Fibroblast of lung (primary cell): Measurements from ENCODE around the gene CHN2. TPM values are rescaled to one million over a fixed set of nuclear protein-coding genes. Genes with fewer than 3 reads are reported as not detected.
A peak's percentile ranks its signal among the peaks of the same experiment; 100 is the strongest.

ENCODE experiments used
- DNase-seq, 2 donors: peaks; one replicate each; pipeline versions ENCODE4 v3.0.0 to v3.0.0-alpha.2; 2010; ENCODE audit warnings: low read depth in 2 of 2
- H2AFZ ChIP-seq: 2 replicates; pipeline ENCODE4 v1.5.1; 2012; ENCODE audit warnings: low read length, control low read depth, inconsistent platforms
- H3K27ac ChIP-seq: 2 replicates; pipeline ENCODE4 v1.5.1; 2011; ENCODE audit warnings: low read length, control low read depth; ENCODE audit not compliant: insufficient read depth
- H3K27me3 ChIP-seq: 2 replicates; pipeline ENCODE4 v1.5.1; 2011; ENCODE audit warnings: mild to moderate bottlenecking, low read length; ENCODE audit not compliant: control insufficient read depth, insufficient read depth
- H3K36me3 ChIP-seq: 2 replicates; pipeline ENCODE4 v1.5.1; 2011; ENCODE audit warnings: low read length; ENCODE audit not compliant: control insufficient read depth, insufficient read depth
- H3K4me1 ChIP-seq: 2 replicates; pipeline ENCODE4 v1.5.1; 2011; ENCODE audit warnings: low read length; ENCODE audit not compliant: control insufficient read depth, insufficient read depth; ENCODE audit errors: extremely low read depth
- H3K4me2 ChIP-seq: 2 replicates; pipeline ENCODE4 v1.5.1; 2011; ENCODE audit warnings: low read length, control low read depth; ENCODE audit not compliant: insufficient read depth; ENCODE audit errors: extremely low read depth
- H3K4me3 ChIP-seq, 4 experiments: fragments of 200-600 bp in 1 of 4; sonication (generic) in 1 of 4; replicated peaks in 1 of 4; 2 replicates each; pipeline ENCODE4 v1.5.1; 2011 to 2016; ENCODE audit warnings: low read length in 4 of 4, low read depth in 3 of 4, mild to moderate bottlenecking in 3 of 4, control low read depth in 2 of 4, inconsistent platforms in 1 of 4, mixed read lengths in 1 of 4; ENCODE audit not compliant: insufficient read depth in 1 of 4; ENCODE audit errors: control extremely low read depth in 1 of 4
- H3K79me2 ChIP-seq: 2 replicates; pipeline ENCODE4 v1.5.1; 2012; ENCODE audit warnings: mild to moderate bottlenecking, low read length, inconsistent platforms; ENCODE audit not compliant: control insufficient read depth, insufficient read depth
- H3K9ac ChIP-seq: 2 replicates; pipeline ENCODE4 v1.5.1; 2011; ENCODE audit warnings: mild to moderate bottlenecking, low read length, control low read depth; ENCODE audit not compliant: insufficient read depth
- H3K9me3 ChIP-seq: 2 replicates; pipeline ENCODE4 v1.5.1; 2012; ENCODE audit warnings: low read depth, low read length; ENCODE audit not compliant: control insufficient read depth, insufficient read depth
- H4K20me1 ChIP-seq: 2 replicates; pipeline ENCODE4 v1.5.1; 2011; ENCODE audit warnings: low read length; ENCODE audit not compliant: control insufficient read depth, insufficient read depth; ENCODE audit errors: extremely low read depth
- EZH2 ChIP-seq: IDR thresholded peaks from 2 replicates; pipeline ENCODE4 v1.5.1; 2012; ENCODE audit warnings: low read length, control low read depth, mild to moderate bottlenecking; ENCODE audit errors: missing control alignments
- polyA plus RNA-seq, 2 donors: library from polyadenylated mRNA; depleted of rRNA in 1 of 2; stranded (reverse) in 1 of 2; unstranded in 1 of 2; fragments of >200 nt; gene quantifications; 2 replicates each; pipeline ENCODE4 v1.2.1, GENCODE V29; 2011 to 2012; ENCODE audit warnings: missing spikeins in 1 of 2
- total RNA-seq: library from RNA; depleted of rRNA; stranded (reverse); fragments of >200 nt; gene quantifications from 2 replicates; pipeline ENCODE4 v1.2.1, GENCODE V29; 2014
- TF ChIP-seq, protein P1 (sequence below), 2 donors: IDR thresholded peaks in 1 of 2; conservative IDR thresholded peaks in 1 of 2; 1 replicate in 1 of 2; 2 replicates in 1 of 2; pipeline ENCODE4 v1.5.1; 2011 to 2012; ENCODE audit warnings: low read length in 2 of 2, control low read depth in 1 of 2, inconsistent platforms in 1 of 2, low read depth in 1 of 2, mild to moderate bottlenecking in 1 of 2

The CHN2 gene
- total and polyA plus RNA-seq, 2 donors (not counting 1 experiment from before 2014, with no cell fraction given): 0.33 to 0.53 TPM

DNA sequence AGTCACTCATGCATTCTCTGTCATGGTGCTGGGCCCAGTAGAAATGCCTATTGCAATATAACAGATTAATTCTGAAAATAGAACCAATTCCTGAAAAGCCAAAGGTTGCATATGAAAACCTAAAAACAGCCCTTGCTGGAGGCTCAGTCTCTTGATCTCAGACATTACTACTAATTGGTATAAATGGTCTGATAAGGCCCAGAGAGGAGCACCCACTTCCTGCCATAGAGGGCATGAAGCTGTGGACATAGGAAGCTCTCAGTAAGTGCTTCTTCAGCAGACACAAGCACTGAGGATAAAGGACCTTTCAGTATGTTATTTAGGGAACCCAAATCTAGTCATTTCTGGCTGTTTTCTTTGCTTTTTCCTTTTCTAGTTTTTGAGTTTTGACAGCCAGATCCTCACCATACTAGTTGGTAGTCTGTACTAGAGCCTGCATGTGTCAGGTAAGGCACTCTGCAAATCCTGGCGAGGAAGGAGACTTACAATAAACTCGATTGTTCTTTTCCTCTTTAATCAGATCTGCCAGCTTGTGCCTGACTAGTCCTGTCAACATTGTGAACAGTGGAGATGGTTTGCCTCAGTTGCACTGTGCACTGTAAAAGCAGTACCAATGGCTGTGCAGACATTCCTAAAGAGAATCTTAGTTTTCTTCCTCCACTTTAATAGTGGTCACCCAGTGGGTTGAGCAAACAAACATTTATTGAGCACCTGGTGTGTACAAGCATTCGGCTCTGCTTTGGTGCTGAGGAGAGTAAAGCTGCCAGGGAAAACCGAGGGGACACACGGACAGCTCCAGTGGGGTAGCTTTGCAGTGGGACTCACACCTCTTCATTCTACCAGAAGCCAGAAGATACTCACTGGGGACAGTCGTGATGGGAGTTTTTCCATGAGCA, 140.9 kb downstream of the CHN2 start:
- no peak overlapping the region for H2AFZ ChIP-seq
- no peak overlapping the region for H3K9ac ChIP-seq
- no peaks in the 10 kb centered on the region for H4K20me1 ChIP-seq
- no peaks in the 10 kb centered on the region for H3K9me3 ChIP-seq
- DNase-seq: no peak
- no peak overlapping the region for H3K4me3 ChIP-seq
- TF ChIP-seq, protein P1, sequence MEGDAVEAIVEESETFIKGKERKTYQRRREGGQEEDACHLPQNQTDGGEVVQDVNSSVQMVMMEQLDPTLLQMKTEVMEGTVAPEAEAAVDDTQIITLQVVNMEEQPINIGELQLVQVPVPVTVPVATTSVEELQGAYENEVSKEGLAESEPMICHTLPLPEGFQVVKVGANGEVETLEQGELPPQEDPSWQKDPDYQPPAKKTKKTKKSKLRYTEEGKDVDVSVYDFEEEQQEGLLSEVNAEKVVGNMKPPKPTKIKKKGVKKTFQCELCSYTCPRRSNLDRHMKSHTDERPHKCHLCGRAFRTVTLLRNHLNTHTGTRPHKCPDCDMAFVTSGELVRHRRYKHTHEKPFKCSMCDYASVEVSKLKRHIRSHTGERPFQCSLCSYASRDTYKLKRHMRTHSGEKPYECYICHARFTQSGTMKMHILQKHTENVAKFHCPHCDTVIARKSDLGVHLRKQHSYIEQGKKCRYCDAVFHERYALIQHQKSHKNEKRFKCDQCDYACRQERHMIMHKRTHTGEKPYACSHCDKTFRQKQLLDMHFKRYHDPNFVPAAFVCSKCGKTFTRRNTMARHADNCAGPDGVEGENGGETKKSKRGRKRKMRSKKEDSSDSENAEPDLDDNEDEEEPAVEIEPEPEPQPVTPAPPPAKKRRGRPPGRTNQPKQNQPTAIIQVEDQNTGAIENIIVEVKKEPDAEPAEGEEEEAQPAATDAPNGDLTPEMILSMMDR (conservative IDR thresholded peaks at IDR 0.05 in 1 of 2, IDR thresholded peaks at IDR 0.05 in 1 of 2; ENCODE audit: low read depth in 1 of 2, low read length in 2 of 2): no peak
- TF ChIP-seq EZH2: no peak
- no peaks in the 10 kb centered on the region for H3K36me3 ChIP-seq
- no peaks in the 10 kb centered on the region for H3K27me3 ChIP-seq
- no peaks in the 10 kb centered on the region for H3K79me2 ChIP-seq
- no peak overlapping the region for H3K4me2 ChIP-seq
- no peaks in the 10 kb centered on the region for H3K4me1 ChIP-seq
- no peak overlapping the region for H3K27ac ChIP-seq

DNA sequence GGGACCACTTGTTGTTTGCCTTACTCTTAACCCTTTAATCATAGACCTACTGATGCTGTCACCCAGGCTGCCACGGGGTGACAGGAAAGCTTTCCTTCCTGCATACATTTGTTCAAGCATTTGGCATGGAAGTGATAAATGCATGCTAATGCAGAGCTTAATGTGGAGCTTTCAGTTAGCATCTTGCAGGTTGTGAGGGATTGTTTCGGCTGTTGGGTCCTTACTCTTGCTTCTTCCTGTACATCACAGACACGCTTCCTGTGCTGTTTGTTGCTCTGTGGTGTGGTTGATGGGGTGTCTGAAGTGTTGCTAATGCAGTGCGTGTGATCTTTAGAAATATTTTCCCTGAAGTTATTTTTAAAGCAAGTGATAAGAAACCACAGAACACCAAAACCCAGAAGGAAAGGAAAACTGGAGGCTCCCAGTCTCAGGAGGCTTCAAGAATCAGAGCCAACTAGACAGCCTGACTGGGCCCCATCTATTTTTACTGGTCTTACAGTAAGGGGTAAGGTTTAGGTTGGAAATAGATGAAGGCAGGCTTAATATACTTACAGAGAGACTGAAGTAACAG, 143.1 kb downstream of the CHN2 start:
- peak in 1 of 2 donors; percentile 78 for DNase-seq
- H3K27me3 ChIP-seq: no peaks in the 10 kb centered on the region
- no peak overlapping the region for H3K4me2 ChIP-seq

DNA sequence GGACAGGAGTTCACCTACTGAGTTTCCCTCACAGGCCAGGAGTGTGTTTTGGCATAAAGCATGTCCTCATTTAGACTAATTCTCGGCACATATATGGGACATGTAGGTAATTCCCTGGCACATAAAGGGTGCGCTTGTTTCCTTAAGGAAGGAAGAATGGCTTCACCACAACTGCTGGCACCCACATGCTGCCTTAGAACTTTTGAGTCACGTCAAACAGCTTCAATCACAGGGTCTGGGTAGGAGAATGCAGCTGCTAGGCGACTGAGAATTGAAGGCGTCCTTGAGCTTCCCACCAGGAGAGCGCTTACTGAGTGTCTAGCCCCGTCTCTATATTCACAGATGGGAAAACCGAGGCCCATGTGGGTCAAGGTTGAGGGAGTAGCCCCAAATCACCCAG, 146.1 kb downstream of the CHN2 start:
- TF ChIP-seq, protein P1 (conservative IDR thresholded peaks at IDR 0.05 in 1 of 2, IDR thresholded peaks at IDR 0.05 in 1 of 2; ENCODE audit: low read depth in 1 of 2, low read length in 2 of 2): no peak
- TF ChIP-seq EZH2: no peak
- H4K20me1 ChIP-seq: no peaks in the 10 kb centered on the region
- no peak overlapping the region for H3K4me2 ChIP-seq
- H3K9ac ChIP-seq: no peak overlapping the region
- H3K4me3 ChIP-seq: no peak overlapping the region
- H3K4me1 ChIP-seq: no peaks in the 10 kb centered on the region
- no peaks in the 10 kb centered on the region for H3K9me3 ChIP-seq
- no peak for DNase-seq
- H3K79me2 ChIP-seq: no peaks in the 10 kb centered on the region
- no peaks in the 10 kb centered on the region for H3K27me3 ChIP-seq
- H3K27ac ChIP-seq: no peak overlapping the region
- H2AFZ ChIP-seq: no peak overlapping the region
- no peaks in the 10 kb centered on the region for H3K36me3 ChIP-seq

More for the DNA sequence above, 143.1 kb downstream of the CHN2 start:
- no peak overlapping the region for H3K4me3 ChIP-seq
- H3K36me3 ChIP-seq: no peaks in the 10 kb centered on the region
- H3K9me3 ChIP-seq: no peaks in the 10 kb centered on the region
- no peak overlapping the region for H3K9ac ChIP-seq
- H2AFZ ChIP-seq: no peak overlapping the region
- H3K27ac ChIP-seq: no peak overlapping the region
- no peaks in the 10 kb centered on the region for H3K4me1 ChIP-seq
- TF ChIP-seq EZH2: no peak
- TF ChIP-seq, protein P1 (conservative IDR thresholded peaks at IDR 0.05 in 1 of 2, IDR thresholded peaks at IDR 0.05 in 1 of 2; ENCODE audit: low read depth in 1 of 2, low read length in 2 of 2): no peak
- H4K20me1 ChIP-seq: no peaks in the 10 kb centered on the region
- no peaks in the 10 kb centered on the region for H3K79me2 ChIP-seq
